HG02588 (cell line): ENCODE measurements around the gene CASP14.
"Not testable (repeated sequence)": the region's sequence is repeated elsewhere in the genome, so short reads cannot be mapped to it uniquely, and the experiment has no call there.

ENCODE experiments used
- ATAC-seq: cut with Tn5 transposase; IDR thresholded peaks from one replicate; pipeline ENCODE4 v1.9.1; 2021; ENCODE audit warnings: mild to moderate bottlenecking, moderate library complexity; ENCODE audit not compliant: unreplicated experiment

Gene CASP14

GRCh38 chr19:15070386-15070785 lies 21.1 kb downstream of the CASP14 start:
- ATAC-seq, result not testable (repeated sequence)

GRCh38 chr19:15072930-15073647 lies 23.8 kb downstream of the CASP14 start:
- ATAC-seq, result no peak

DNA sequence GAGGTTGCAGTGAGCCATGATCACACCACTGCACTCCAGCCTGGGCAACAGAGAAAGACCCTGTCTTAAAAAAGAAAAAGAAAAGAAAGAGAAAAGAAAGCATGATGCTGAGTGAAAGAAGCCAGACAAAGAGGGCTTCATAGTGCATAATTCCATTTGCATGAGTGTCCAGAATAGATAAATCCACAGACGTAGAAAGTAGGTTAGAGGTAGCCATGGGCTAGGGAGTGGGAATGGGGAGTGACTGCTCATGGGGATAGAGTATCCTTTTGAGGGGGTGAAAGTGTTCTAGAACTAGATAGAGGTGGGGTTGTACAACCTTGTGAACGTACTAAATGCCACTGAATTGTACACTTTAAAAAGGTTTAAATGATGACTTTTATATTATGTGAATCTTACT lies 25.1 kb downstream of the CASP14 start:
- no peak for ATAC-seq

- no peak for ATAC-seq
Observed at GRCh38 chr19:15075806-15076205, 26.5 kb downstream of the CASP14 start.

DNA sequence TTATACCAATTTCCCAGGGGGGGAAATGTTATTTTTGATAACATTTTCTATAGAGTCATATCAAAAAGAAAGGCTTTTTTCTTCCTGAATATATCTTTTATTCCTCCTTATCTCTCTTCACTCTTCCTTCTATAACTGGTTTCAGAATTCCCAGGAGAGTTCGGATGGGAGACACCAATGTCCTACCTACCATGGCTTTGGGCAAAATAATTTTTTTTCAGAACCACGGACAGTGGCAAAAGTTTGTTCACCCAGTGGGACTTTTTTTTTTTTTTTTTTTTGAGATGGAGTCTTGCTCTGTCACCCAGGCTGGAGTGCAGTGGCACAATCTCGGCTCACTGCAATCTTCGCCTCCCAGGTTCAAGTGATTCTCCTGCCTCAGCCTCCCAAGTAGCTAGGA lies 30.7 kb downstream of the CASP14 start:
- ATAC-seq, result not testable (repeated sequence)

DNA sequence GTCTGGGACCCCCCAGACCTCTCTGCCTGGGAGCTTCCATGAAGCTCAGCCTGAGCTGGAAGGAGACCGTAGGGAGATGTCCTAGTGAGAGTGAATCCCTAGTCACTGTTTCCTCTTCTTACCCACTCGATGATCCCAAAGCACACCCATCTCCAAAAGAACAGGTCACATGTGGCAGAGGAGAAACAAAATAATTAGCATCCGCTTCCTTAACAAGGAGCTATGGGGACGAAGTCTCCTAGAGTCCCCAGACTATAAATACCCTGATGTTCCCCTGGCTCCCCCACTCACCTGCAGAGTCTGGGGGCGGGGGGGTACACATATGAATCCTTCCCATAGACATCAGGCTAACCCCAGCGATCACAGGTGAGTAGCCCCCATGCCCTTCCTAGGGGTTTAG lies 32.6 kb downstream of the CASP14 start, which contains the start of gene OR1I1:
Gene OR1I1 (plus strand): TSS at position 301 of the 400 bp plus-strand sequence. CDS start 4,855 bp downstream, outside the sequence.
- ATAC-seq, result no peak

DNA sequence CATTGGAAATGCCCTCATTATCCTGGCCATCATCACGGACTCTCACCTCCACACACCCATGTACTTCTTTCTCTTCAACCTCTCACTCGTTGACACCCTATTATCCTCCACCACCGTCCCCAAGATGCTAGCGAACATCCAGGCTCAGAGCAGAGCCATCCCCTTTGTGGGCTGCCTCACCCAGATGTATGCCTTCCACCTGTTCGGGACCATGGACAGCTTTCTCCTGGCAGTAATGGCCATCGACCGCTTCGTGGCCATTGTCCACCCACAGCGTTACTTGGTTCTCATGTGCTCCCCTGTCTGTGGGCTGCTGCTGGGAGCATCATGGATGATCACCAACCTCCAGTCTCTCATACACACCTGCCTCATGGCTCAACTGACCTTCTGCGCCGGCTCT lies 37.9 kb downstream of the CASP14 start:
- ATAC-seq, result no peak

DNA sequence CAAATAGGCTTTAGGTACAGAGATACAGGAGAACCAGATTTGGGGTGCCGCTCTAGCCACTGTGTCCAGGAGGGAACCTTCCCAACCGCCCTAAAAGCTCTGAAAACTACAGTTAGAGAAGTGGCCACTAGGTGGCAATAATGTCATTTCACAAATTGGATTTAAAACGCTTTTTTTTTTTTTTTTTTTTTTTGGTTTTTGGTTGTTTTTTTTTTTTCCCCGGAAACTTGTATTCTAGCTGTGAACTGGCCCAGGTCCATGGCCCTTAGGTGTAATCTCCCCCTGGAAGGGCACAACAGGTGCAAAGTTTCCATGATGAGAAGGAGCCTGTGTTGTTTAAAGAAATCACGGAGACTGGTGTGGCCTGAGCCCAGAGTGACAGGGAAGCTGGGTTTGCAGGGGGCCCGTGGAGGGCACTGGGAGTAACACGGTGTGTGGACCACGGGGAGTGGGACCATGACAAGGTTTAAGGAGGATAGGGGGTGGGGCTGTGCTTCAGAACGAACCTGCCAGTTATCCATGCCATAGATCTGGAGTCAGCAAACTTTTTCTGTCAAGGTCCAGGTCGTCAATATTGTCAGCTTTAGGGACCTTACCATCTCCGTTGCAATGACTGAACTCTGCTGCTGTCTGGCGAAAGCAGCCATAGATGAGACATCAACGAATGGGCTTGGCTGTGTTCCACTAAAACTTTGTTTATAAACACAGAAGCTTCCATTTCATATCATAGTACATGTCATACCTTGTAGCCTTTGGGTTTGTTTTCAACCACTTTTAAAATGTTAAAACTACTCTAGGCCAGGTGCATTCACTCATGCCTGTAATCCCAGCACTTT lies 42.9 kb downstream of the CASP14 start:
- no peak for ATAC-seq

DNA sequence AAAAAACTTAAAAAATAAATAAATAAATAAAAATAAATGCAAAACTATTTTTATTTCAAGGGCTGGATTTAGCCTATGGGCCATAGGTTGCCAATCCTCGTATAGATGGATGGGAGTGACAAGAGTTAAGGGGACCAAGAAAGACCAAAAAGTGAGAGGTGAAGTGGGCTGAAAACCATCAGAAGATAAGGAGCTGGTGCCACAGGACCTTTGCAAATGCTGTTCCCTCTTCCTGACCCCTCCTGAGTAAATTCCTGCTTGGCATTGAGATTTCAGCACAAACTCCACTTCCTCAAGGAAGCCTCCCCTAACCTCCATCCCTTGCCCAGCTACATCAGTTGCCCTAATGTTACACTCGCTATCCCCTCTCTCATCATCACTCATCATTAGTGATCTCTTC lies 43.7 kb downstream of the CASP14 start:
- no peak for ATAC-seq

- no peak for ATAC-seq
Observed at GRCh38 chr19:15096223-15096622, 46.9 kb downstream of the CASP14 start.

DNA sequence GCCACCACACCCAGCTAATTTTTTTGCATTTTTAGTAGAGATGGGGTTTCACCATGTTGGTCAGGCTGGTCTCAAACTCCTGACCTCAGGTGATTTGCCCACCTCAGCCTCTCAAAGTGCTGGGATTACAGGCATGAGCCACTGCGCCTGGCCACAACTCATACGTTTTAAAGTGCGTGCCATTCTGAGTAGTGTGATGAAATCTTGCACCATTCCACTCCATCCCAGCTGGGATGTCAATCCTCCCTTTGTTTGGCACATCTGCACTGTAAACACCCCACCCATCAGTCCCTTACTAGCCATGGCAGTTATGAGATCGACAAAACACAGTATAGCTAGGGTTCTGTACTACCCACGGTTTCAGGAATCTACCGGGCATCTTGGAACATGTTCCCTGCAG lies 48.7 kb downstream of the CASP14 start:
- ATAC-seq, result not testable (repeated sequence)

- ATAC-seq, result no peak
Observed at GRCh38 chr19:15098460-15098859, 49.2 kb downstream of the CASP14 start.

DNA sequence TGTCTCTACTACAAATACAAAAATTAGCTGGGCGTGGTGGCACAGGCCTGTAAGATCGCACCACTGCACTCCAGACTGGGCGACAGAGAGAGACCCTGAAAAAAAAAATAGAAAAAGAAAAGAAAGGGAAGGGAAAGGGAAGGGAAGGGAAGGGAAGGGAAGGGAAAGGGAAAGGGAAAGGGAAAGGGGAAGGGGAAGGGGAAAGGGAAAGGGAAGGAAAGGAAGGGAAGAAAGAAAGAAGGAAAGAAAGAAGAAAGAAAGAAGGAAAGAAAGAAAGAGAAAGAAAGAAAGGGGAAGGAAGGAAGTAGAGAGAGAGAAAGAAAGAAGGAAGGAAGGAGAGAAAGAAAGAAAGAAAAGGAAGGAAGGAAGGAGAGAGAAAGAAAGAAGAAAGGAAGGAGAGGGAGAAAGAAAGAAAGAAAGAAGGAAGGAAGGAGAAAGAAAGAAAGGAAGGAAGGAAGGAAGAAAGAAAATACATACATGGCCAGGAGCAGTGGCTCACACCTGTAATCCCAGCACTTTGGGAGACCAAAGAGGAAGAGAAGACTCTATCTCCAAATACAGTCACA lies 49.8 kb downstream of the CASP14 start:
- ATAC-seq, result no peak

GRCh38 chr19:15101479-15102082 lies 52.3 kb downstream of the CASP14 start:
- ATAC-seq, result no peak

GRCh38 chr19:15104003-15104402 lies 54.7 kb downstream of the CASP14 start:
- ATAC-seq, result no peak

DNA sequence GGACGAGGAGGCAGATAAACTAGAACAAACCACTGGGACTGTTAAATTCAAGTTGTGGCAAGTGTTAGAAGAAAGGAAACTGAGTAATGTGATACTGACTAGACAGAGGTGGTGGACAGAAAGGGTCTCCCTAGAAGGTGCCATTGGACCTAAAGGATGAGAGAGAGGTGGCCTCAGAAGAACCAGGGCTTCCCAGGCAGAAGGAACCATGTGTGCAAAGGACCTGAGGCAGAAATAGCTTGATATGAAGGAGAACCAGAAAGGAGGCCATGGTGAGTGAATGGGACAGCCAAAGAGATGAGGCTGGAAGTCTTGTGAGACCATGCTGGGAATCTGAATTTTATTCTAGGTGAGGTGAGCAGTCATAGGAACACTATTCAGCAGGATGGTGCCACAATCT lies 55.1 kb downstream of the CASP14 start:
- no peak for ATAC-seq

DNA sequence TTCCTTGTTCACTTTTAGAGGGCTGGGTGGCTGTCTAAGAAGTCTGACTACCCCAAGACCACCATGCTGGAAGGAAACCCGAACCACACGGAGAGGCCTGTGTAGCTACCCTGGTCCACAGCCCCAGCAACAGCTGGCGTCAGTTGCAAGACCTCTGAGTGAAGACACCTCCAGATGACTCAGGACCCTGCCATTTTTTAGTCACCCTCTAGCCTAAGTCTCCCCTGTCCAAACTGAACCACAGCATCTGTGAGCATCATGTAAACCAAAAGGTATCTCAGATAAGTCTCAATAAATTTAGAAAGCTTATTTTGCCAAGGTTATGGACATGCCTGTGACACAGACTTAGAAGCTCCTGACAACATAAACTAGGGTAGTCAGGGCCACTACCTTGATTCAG lies 55.8 kb downstream of the CASP14 start:
- ATAC-seq, result no peak

DNA sequence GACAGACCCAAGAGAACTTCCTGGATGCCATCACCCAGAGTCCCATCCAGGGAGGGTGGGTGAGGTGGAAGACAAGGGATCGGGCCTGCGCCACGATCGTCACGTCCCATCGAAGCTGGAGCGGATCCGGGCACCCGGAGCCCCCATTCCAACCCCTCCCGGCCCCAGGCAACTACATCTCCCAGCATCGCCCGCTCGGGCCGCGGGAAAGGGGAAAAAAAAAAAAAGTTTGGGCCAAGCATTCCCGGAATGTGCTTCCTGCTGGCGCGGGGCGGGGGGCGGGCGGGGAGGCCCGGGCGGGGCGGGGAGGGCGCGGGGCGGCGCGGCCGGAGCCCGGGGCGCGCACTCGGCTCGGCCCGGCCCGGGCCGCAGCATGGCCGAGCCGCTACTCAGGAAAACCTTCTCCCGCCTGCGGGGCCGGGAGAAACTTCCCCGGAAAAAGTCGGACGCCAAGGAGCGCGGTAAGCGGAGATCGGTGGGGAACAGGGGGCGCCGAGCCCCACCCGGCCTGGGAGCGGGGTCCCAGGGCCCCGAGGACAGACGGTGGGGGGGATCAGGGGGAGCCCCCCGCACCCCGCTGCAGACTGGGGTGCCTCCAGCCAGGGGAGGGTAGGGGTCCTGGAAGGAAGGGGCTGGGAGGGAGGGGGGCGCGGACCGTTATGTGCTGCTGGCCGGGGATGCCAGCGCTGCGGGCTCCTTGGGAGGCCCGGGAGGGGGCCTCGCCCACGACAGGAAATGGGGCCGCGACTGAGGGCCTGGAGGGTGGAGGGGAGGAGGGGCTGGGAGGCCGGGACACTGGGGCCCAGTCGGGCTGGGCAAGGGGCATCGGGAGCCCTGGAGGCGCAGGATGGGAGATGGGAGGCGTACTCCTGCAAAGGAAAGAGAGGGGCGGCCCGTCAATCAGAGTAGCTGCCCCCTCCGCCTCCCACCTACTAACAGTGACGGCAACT lies 58.1 kb downstream of the CASP14 start, which contains the start of gene SYDE1:
Gene SYDE1 (plus strand): TSS at position 341 of the 950 bp plus-strand sequence. CDS start 33 bp downstream, at position 374.
- no peak for ATAC-seq
